22Rv1 (cell line): ENCODE measurements around the gene CYP4F8.

ENCODE experiments used
- H3K27ac ChIP-seq: fragments of 450-650 bp; 2 replicates; pipeline ENCODE4 v1.5.1; 2017
- CTCF ChIP-seq: fragments of 450-650 bp; IDR thresholded peaks from 2 replicates; pipeline ENCODE4 v1.5.1; 2017; ENCODE audit warnings: mild to moderate bottlenecking
- ZFX ChIP-seq: fragments of 450-650 bp; IDR thresholded peaks from 2 replicates; pipeline ENCODE4 v1.6.1; 2017; ENCODE audit warnings: antibody characterized with exemption, borderline replicate concordance

CYP4F8 gene

GRCh38 chr19:15614507-15615379 lies at the start of gene CYP4F8:
TSS of gene CYP4F8 (plus strand) at chr19:15615218. CDS start at chr19:15615617, 399 bp downstream.
- no peak for TF ChIP-seq ZFX
- no peak for TF ChIP-seq CTCF
- no peak within 1 kb of the TSS for H3K27ac ChIP-seq

GRCh38 chr19:15570420-15570819 lies 44.6 kb upstream of the CYP4F8 start:
- no peak overlapping the region for H3K27ac ChIP-seq
- TF ChIP-seq ZFX (no peak), CTCF (no peak)

- no peak for TF ChIP-seq CTCF
- TF ChIP-seq ZFX: no peak
- no peak overlapping the region for H3K27ac ChIP-seq
These were observed 39.6 kb upstream of the CYP4F8 start for GRCh38 chr19:15575406-15575805.

- TF ChIP-seq CTCF (no peak), ZFX (no peak)
- H3K27ac ChIP-seq: no peak overlapping the region
These were observed 38.4 kb upstream of the CYP4F8 start for GRCh38 chr19:15576526-15577156.

- TF ChIP-seq ZFX (no peak), CTCF (no peak)
These were observed 37.7 kb upstream of the CYP4F8 start for GRCh38 chr19:15577184-15577771.

GRCh38 chr19:15583346-15583745 lies 31.7 kb upstream of the CYP4F8 start:
- H3K27ac ChIP-seq: no peak overlapping the region
- TF ChIP-seq ZFX (no peak), CTCF (no peak)

More at GRCh38 chr19:15577184-15577771, 37.7 kb upstream of the CYP4F8 start:
- no peak overlapping the region for H3K27ac ChIP-seq

- no peak overlapping the region for H3K27ac ChIP-seq
- TF ChIP-seq CTCF (no peak), ZFX (no peak)
These were observed 30.9 kb upstream of the CYP4F8 start for GRCh38 chr19:15584095-15584494.
